Lower lobe of right lung (tissue), 2 donors: ENCODE results near the gene MEI1. TPM values are rescaled to one million over a fixed set of nuclear protein-coding genes. Genes with fewer than 3 reads are reported as not detected.
A peak's percentile ranks its signal among the peaks of the same experiment; 100 is the strongest.

Source experiments
- ATAC-seq, 2 donors: fragments of 200-7000 bp; cut with Tn5 transposase; one replicate each; pipeline ENCODE4 v1.9.1; 2020 to 2022; ENCODE audit warnings: mild to moderate bottlenecking in 2 of 2, moderate library complexity in 2 of 2
- DNase-seq: peaks from one replicate; pipeline ENCODE4 v3.0.0-alpha.2; 2020
- H3K27ac ChIP-seq: fragments of 200-600 bp; one replicate; pipeline ENCODE4 v1.8.0; 2022
- H3K27me3 ChIP-seq: fragments of 200-600 bp; one replicate; pipeline ENCODE4 v1.8.0; 2022; ENCODE audit warnings: low read depth
- H3K36me3 ChIP-seq: fragments of 200-600 bp; one replicate; pipeline ENCODE4 v1.8.0; 2022; ENCODE audit warnings: mild to moderate bottlenecking
- H3K4me1 ChIP-seq: fragments of 200-600 bp; one replicate; pipeline ENCODE4 v1.8.0; 2022
- H3K4me3 ChIP-seq: fragments of 200-600 bp; one replicate; pipeline ENCODE4 v1.8.0; 2022; ENCODE audit warnings: mild to moderate bottlenecking
- H3K9me3 ChIP-seq: fragments of 200-600 bp; one replicate; pipeline ENCODE4 v1.8.0; 2022
- CTCF ChIP-seq: fragments of 200-600 bp; IDR thresholded peaks from one replicate; pipeline ENCODE4 v1.8.0; 2022; ENCODE audit warnings: antibody characterized with exemption, mild to moderate bottlenecking
- intact Hi-C: fragments of 100-400 bp; cut with DNase I; formaldehyde crosslinking; loops from one replicate; pipeline ENCODE4 v1.11.0; 2022
- long read RNA-seq: library from polyadenylated mRNA; unstranded; transcript quantifications from one replicate; pipeline ENCODE4 v2.0.0, GENCODE V29; 2021
- total RNA-seq: library from RNA; stranded (reverse); fragmentation: NEBNext Ultra II Directional; extraction: Animal tissue kit (Norgen Biotek cat#: 25700); gene quantifications from one replicate; pipeline ENCODE4 v1.2.1, GENCODE V29; 2021
- donor health status: DM: no; HTN: yes; CAD: no; lungs with severe emphysema.

The MEI1 gene
- 4.3 TPM for total RNA-seq
- long read RNA-seq, partial matches to known transcripts, result 0 of 2 reads
- long read RNA-seq, other reads (novel, unspliced or antisense), result 1 of 2 reads

GRCh38 chr22:41699264-41700107 is at the start of gene MEI1:
Gene MEI1 (plus strand): TSS chr22:41699503. CDS start chr22:41699539, 36 bp downstream.
- peak; percentile 77 to 84 for ATAC-seq
- intact Hi-C loops, result loop anchor here (5.0 kb wide), 1 partner anchor 243 kb away; no protein-coding TSS in a partner anchor

DNA sequence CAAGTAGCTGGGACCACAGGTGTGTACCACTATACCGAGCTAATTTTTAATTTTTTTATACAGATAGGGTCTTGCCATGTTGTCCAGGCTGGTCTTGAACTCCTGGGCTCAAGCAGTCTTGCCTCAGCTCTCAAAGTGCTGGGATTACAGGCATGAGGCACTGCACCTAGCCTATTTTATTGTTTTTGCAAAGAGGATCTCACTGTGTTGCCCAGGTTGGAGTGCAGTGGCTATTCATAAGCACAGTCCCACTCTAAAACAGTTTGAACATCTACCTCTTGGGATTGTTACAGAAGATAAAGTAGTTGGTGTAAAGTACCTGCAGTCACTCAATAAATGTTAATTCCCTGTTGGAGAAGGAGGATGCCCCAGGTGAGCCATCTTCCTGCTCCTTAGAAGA is 49.1 kb upstream of the MEI1 start:
- no peak overlapping the region for H3K27ac ChIP-seq
- no peak for ATAC-seq
- no peak overlapping the region for H3K4me3 ChIP-seq
- H3K4me1 ChIP-seq, result no peaks in the 10 kb centered on the region
- intact Hi-C loops, result no loop called here
- TF ChIP-seq CTCF, result no peak
- DNase-seq, result no peak
- peaks cover 99% of the 10 kb centered on the region for H3K36me3 ChIP-seq
- H3K9me3 ChIP-seq, result no peaks in the 10 kb centered on the region
- H3K27me3 ChIP-seq, result no peaks in the 10 kb centered on the region

More at GRCh38 chr22:41699264-41700107, at the start of gene MEI1:
- Histone ChIP-seq H3K36me3 (no peaks in the 10 kb centered on the region), H3K27ac (no peak within 1 kb of the TSS), H3K9me3 (no peaks in the 10 kb centered on the region), H3K27me3 (no peaks in the 10 kb centered on the region), H3K4me1 (peaks cover 19% of the 10 kb centered on the region), H3K4me3 (peak within 1 kb of the TSS; percentile 20)
- DNase-seq, result peak; percentile 88
- TF ChIP-seq CTCF, result no peak

DNA sequence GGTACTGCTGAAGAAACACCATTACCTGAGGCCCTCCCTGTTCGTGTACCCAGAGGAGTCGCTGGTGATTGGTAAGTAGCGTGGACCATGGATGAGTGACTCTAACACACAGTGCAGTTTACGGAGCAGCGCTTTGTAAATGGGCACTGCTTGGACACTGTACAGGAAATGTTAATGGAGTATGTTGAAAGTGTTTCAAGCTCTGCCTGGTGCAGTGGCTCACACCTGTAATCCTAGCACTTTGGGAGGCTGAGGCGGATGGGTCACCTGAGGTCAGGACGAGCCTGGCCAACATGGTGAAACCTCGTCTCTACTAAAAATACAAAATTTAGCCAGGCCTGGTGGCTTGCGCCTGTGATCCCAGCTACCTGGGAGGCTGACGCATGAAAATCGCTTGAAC is 48.5 kb upstream of the MEI1 start:
- intact Hi-C loops, result no loop called here

GRCh38 chr22:41654322-41654721 is 45.0 kb upstream of the MEI1 start:
- no peak overlapping the region for H3K4me3 ChIP-seq
- ATAC-seq, result no peak
- no peaks in the 10 kb centered on the region for H3K4me1 ChIP-seq
- DNase-seq, result no peak
- intact Hi-C loops, result no loop called here
- H3K27ac ChIP-seq, result no peak overlapping the region
- no peaks in the 10 kb centered on the region for H3K9me3 ChIP-seq
- TF ChIP-seq CTCF, result no peak
- H3K27me3 ChIP-seq, result no peaks in the 10 kb centered on the region
- peaks cover 100% of the 10 kb centered on the region for H3K36me3 ChIP-seq

More for the DNA sequence above, 48.5 kb upstream of the MEI1 start:
- TF ChIP-seq CTCF, result no peak
- no peak for ATAC-seq
- Histone ChIP-seq H3K27me3 (no peaks in the 10 kb centered on the region), H3K4me3 (no peak overlapping the region), H3K27ac (no peak overlapping the region), H3K36me3 (peaks cover 99% of the 10 kb centered on the region), H3K4me1 (no peaks in the 10 kb centered on the region), H3K9me3 (no peaks in the 10 kb centered on the region)
- DNase-seq, result no peak

- intact Hi-C loops, result no loop called here
- no peak for TF ChIP-seq CTCF
- peaks cover 100% of the 10 kb centered on the region for H3K36me3 ChIP-seq
Observed at GRCh38 chr22:41656556-41656955, 42.7 kb upstream of the MEI1 start.

More at GRCh38 chr22:41656556-41656955, 42.7 kb upstream of the MEI1 start:
- Histone ChIP-seq H3K27me3 (no peaks in the 10 kb centered on the region), H3K4me3 (no peak overlapping the region), H3K27ac (no peak overlapping the region), H3K4me1 (no peaks in the 10 kb centered on the region), H3K9me3 (no peaks in the 10 kb centered on the region)
- DNase-seq (no peak), ATAC-seq (no peak)
